ENCODE data around the gene ARHGAP32. TPM values are rescaled to one million over a fixed set of nuclear protein-coding genes. Genes with fewer than 3 reads are reported as not detected.
A peak's percentile ranks its signal among the peaks of the same experiment; 100 is the strongest.

Gene ARHGAP32
- total RNA-seq, 1 experiment from 2014 or later = 22.0 TPM

DNA sequence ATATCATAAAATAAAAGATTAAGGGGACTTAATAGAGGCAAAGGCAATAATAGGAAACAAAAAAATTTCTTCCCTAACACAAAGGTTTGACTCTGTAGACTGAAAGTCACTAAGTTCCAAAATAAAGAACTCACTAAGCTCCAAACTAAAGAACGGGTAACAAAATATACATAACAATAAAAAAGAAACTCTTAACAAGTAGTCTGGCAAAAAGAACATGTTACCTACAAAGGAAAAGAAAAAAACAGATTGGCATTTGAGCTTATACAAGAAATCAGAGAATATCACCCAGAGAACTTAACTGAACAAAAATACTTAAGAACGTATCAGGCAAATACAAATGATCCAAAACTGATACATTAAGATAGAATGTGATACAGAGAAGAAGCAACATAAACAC lies 7.5 kb downstream of the ARHGAP32 start:
- TF ChIP-seq, protein P1, sequence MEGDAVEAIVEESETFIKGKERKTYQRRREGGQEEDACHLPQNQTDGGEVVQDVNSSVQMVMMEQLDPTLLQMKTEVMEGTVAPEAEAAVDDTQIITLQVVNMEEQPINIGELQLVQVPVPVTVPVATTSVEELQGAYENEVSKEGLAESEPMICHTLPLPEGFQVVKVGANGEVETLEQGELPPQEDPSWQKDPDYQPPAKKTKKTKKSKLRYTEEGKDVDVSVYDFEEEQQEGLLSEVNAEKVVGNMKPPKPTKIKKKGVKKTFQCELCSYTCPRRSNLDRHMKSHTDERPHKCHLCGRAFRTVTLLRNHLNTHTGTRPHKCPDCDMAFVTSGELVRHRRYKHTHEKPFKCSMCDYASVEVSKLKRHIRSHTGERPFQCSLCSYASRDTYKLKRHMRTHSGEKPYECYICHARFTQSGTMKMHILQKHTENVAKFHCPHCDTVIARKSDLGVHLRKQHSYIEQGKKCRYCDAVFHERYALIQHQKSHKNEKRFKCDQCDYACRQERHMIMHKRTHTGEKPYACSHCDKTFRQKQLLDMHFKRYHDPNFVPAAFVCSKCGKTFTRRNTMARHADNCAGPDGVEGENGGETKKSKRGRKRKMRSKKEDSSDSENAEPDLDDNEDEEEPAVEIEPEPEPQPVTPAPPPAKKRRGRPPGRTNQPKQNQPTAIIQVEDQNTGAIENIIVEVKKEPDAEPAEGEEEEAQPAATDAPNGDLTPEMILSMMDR (conservative IDR thresholded peaks at IDR 0.05) = no peak
- Histone ChIP-seq H3K23ac (ENCODE audit: insufficient read length, low read depth, low read length) (no peak overlapping the region), H3K18ac (ENCODE audit: insufficient read length, low read depth, low read length) (no peak overlapping the region), H3K4me2 (ENCODE audit: insufficient read depth, insufficient read length, low read length) (no peak overlapping the region), H2BK12ac (ENCODE audit: insufficient read length, low read depth, low read length) (no peak overlapping the region), H2BK5ac (ENCODE audit: insufficient read length, low read length) (no peak overlapping the region), H2AFZ (ENCODE audit: low read length) (no peak overlapping the region), H2AK5ac (ENCODE audit: insufficient read length, low read length) (no peak overlapping the region), H3K27ac (ENCODE audit: insufficient read length, low read depth, low read length) (no peak overlapping the region), H3K27me3 (ENCODE audit: insufficient read depth, low read length) (no peaks in the 10 kb centered on the region), H2BK15ac (ENCODE audit: low read depth, low read length) (no peak overlapping the region), H3K9ac (ENCODE audit: extremely low read depth, insufficient read length, low read length) (no peak overlapping the region), H4K20me1 (ENCODE audit: control insufficient read depth, insufficient read depth, insufficient read length) (no peaks in the 10 kb centered on the region), H3K79me2 (ENCODE audit: insufficient read depth, low read length) (no peaks in the 10 kb centered on the region; the same call in 1 of the 2 replicates), H2BK20ac (ENCODE audit: low read depth, low read length, poor library complexity, severe bottlenecking) (no peak overlapping the region), H4K91ac (ENCODE audit: insufficient read length, low read depth, low read length) (no peak overlapping the region), H3K9me3 (ENCODE audit: control insufficient read depth, low read depth, low read length) (no peaks in the 10 kb centered on the region), H3K23me2 (ENCODE audit: insufficient read length, low read depth, low read length, poor library complexity, severe bottlenecking) (no peaks in the 10 kb centered on the region), H3K79me1 (ENCODE audit: insufficient read depth, low read depth, low read length, poor library complexity, severe bottlenecking) (no peaks in the 10 kb centered on the region), H4K8ac (replicated peaks; ENCODE audit: insufficient read length, low read depth, low read length) (no peak overlapping the region), H3K14ac (ENCODE audit: insufficient read depth, low read length) (no peak overlapping the region), H3K56ac (ENCODE audit: insufficient read length, low read depth, low read length) (no peak overlapping the region), H4K5ac (ENCODE audit: insufficient read length, low read depth, low read length) (no peak overlapping the region), H3K4ac (ENCODE audit: low read depth, low read length) (no peak overlapping the region), H3T11ph (ENCODE audit: low read length) (no peak overlapping the region), H3K4me1 (ENCODE audit: insufficient read depth, low read length) (no peaks in the 10 kb centered on the region), H2BK120ac (ENCODE audit: low read depth, low read length, poor library complexity, severe bottlenecking) (no peak overlapping the region)
- no peak for DNase-seq
- Mint-ChIP-seq H3K27me3 (ENCODE audit: low read depth) (no peaks in the 10 kb centered on the region), H3K4me3 (no peak overlapping the region), H3K36me3 (ENCODE audit: insufficient read depth in 1 of 3, low read depth in 3 of 3) (peaks cover 7 to 33% (median 17%) of the 10 kb centered on the region in 3 experiments), H3K27ac (peak overlapping the region in 1 of 3 experiments; percentile 49; a peak in 1 of 7 replicates), H3K4me1 (peaks cover 18 to 27% of the 10 kb centered on the region in 2 experiments), H3K9me3 (peaks cover 14 to 16% of the 10 kb centered on the region in 2 experiments; a peak in 4 of 5 replicates)
- WGBS (ENCODE audit: extremely low coverage, insufficient read length, low lambda C conversion rate) = no CpG with 5 or more reads among the region's 2 CpGs
